Trophoblast cell (in vitro differentiated cells and primary cell): ENCODE data around the gene CBARP.

Source experiments
- DNase-seq, 2 donors: peaks; one replicate each; pipeline ENCODE4 v3.0.0-alpha.2; 2016
- H2AFZ ChIP-seq: 2 replicates; pipeline ENCODE4 v1.6.1; 2013; ENCODE audit warnings: low read length, moderate library complexity, mild to moderate bottlenecking; ENCODE audit not compliant: insufficient read depth, poor library complexity
- H2AK5ac ChIP-seq: 2 replicates; pipeline ENCODE4 v1.6.1; 2013; ENCODE audit warnings: mild to moderate bottlenecking, low read length
- H2BK120ac ChIP-seq: 2 replicates; pipeline ENCODE4 v1.6.1; 2013; ENCODE audit warnings: low read length, mild to moderate bottlenecking, moderate library complexity; ENCODE audit not compliant: insufficient read depth, poor library complexity
- H2BK12ac ChIP-seq: 2 replicates; pipeline ENCODE4 v1.6.1; 2013; ENCODE audit warnings: mild to moderate bottlenecking, low read length, moderate library complexity
- H2BK5ac ChIP-seq: 2 replicates; pipeline ENCODE4 v1.6.1; 2013; ENCODE audit warnings: low read length, low read depth, moderate library complexity, mild to moderate bottlenecking; ENCODE audit not compliant: poor library complexity
- H3K14ac ChIP-seq: 2 replicates; pipeline ENCODE4 v1.6.1; 2013; ENCODE audit warnings: mild to moderate bottlenecking, low read length
- H3K18ac ChIP-seq: 2 replicates; pipeline ENCODE4 v1.6.1; 2013; ENCODE audit warnings: mild to moderate bottlenecking, low read length
- H3K23ac ChIP-seq: 2 replicates; pipeline ENCODE4 v1.6.1; 2013; ENCODE audit warnings: low read length
- H3K27ac ChIP-seq: 2 replicates; pipeline ENCODE4 v1.5.1; 2013; ENCODE audit warnings: low read depth, mild to moderate bottlenecking, inconsistent platforms, low read length, moderate library complexity
- H3K27me3 ChIP-seq: 2 replicates; pipeline ENCODE4 v1.6.1; 2013; ENCODE audit warnings: inconsistent platforms, mild to moderate bottlenecking, low read length, moderate library complexity; ENCODE audit not compliant: insufficient read depth
- H3K36me3 ChIP-seq, 2 experiments: 1 replicate in 1 of 2; 2 replicates in 1 of 2; pipeline ENCODE4 v1.6.1; 2013; ENCODE audit warnings: low read length in 2 of 2, mild to moderate bottlenecking in 2 of 2, moderate library complexity in 1 of 2; ENCODE audit not compliant: insufficient read depth in 2 of 2, control insufficient read depth in 1 of 2
- H3K4ac ChIP-seq: 2 replicates; pipeline ENCODE4 v1.6.1; 2013; ENCODE audit warnings: low read depth, mild to moderate bottlenecking, low read length, moderate library complexity
- H3K4me1 ChIP-seq, 2 experiments: 1 replicate in 1 of 2; 2 replicates in 1 of 2; pipeline ENCODE4 v1.6.1; 2013; ENCODE audit warnings: low read length in 2 of 2, mild to moderate bottlenecking in 2 of 2, moderate library complexity in 1 of 2; ENCODE audit not compliant: insufficient read depth in 2 of 2, control insufficient read depth in 1 of 2
- H3K4me2 ChIP-seq: 2 replicates; pipeline ENCODE4 v1.6.1; 2013; ENCODE audit warnings: inconsistent platforms, mild to moderate bottlenecking, low read length, moderate library complexity
- H3K4me3 ChIP-seq: 2 replicates; pipeline ENCODE4 v1.5.1; 2013; ENCODE audit warnings: mild to moderate bottlenecking, low read depth, low read length, inconsistent platforms
- H3K79me1 ChIP-seq: one replicate; pipeline ENCODE4 v1.6.1; 2013; ENCODE audit warnings: low read length
- H3K79me2 ChIP-seq: 2 replicates; pipeline ENCODE4 v1.6.1; 2013; ENCODE audit warnings: low read length, mild to moderate bottlenecking; ENCODE audit not compliant: control insufficient read depth, insufficient read depth, poor library complexity
- H3K9ac ChIP-seq: 2 replicates; pipeline ENCODE4 v1.6.1; 2013; ENCODE audit warnings: mild to moderate bottlenecking, low read length
- H3K9me3 ChIP-seq: 2 replicates; pipeline ENCODE4 v1.6.1; 2013; ENCODE audit warnings: low read depth, mild to moderate bottlenecking, control low read depth, inconsistent platforms, low read length; ENCODE audit not compliant: insufficient read depth
- H4K12ac ChIP-seq: 2 replicates; pipeline ENCODE4 v1.6.1; 2013; ENCODE audit warnings: low read depth, mild to moderate bottlenecking, low read length, moderate library complexity
- H4K8ac ChIP-seq: 2 replicates; pipeline ENCODE4 v1.6.1; 2013; ENCODE audit warnings: low read depth, mild to moderate bottlenecking, low read length, moderate library complexity
- H4K91ac ChIP-seq: one replicate; pipeline ENCODE4 v1.6.1; 2013; ENCODE audit warnings: low read depth, mild to moderate bottlenecking, low read length, moderate library complexity
- WGBS: extraction: QIAGEN DNeasy Blood & Tissue Kit; methylation state at CpG from one replicate; pipeline ENCODE4 v1.1.7; 2013; ENCODE audit warnings: missing lambda C conversion rate; ENCODE audit not compliant: insufficient read length, insufficient coverage; ENCODE audit errors: extremely low coverage; 5-methylcytosine and 5-hydroxymethylcytosine counted together

Gene CBARP

DNA sequence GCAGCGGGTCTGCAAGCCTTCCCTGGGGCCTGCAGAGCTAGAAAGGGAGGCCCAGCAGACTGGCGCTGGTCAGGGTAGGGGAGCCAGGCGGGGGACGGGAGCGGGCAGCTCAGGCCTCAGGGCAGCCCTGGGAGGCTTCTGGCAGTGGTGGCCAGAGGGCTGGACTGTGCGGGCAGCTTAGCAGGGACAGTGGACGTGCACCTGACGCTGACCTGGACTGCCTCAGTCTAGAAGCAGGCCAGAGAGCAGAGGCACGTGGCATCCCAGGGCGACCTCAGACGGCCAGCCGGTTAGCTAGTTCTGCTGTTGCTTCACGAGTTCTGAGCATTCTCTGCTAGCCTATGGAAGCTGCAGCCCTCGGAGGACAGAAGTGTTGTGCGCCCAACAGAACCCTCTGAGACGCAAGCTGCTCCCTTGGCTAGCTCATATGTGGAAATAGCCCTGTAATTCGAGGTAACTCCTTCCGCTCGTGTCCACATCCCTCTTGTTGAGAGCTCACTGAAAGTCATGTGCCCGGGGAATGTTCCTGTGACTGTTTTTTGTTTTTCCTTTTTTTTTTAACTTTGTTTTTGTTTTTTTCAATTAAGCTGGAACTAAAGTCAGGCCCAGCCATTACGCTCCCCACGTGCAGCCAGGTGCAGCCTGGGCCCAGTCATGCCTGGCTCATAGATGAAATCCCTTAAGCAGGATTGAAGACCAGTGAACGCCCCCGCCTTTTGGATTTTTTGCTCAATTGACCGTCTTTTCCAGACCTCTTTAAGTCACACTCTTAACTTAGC, 35.6 kb upstream of the CBARP start:
- Histone ChIP-seq H3K23ac (no peak overlapping the region), H3K79me1 (peaks cover 22% of the 10 kb centered on the region), H3K4me1 (peaks cover 27 to 31% of the 10 kb centered on the region in 2 experiments), H3K27ac (no peak overlapping the region), H3K36me3 (peaks cover 42 to 43% of the 10 kb centered on the region in 2 experiments), H3K18ac (no peak overlapping the region), H4K8ac (no peak overlapping the region), H2BK5ac (no peak overlapping the region), H2AFZ (no peak overlapping the region), H3K9ac (no peak overlapping the region), H3K4me2 (no peak overlapping the region), H3K79me2 (peaks cover 23% of the 10 kb centered on the region), H3K4ac (no peak overlapping the region), H2BK12ac (no peak overlapping the region), H3K27me3 (no peaks in the 10 kb centered on the region), H3K9me3 (no peaks in the 10 kb centered on the region), H4K91ac (no peak overlapping the region), H2BK120ac (no peak overlapping the region), H4K12ac (no peak overlapping the region), H3K4me3 (no peak overlapping the region), H2AK5ac (no peak overlapping the region), H3K14ac (no peak overlapping the region)
- WGBS = no CpG with 5 or more reads among the region's 25 CpGs
- DNase-seq = peak; percentile 70 to 77

- no peak overlapping the region for H3K14ac ChIP-seq
- H4K12ac ChIP-seq = no peak overlapping the region
- no CpG with 5 or more reads among the region's 33 CpGs for WGBS
- no peaks in the 10 kb centered on the region for H3K9me3 ChIP-seq
- DNase-seq = no peak
- H4K8ac ChIP-seq = no peak overlapping the region
- H3K4me3 ChIP-seq = no peak overlapping the region
- peaks cover 30 to 31% of the 10 kb centered on the region in 2 experiments for H3K4me1 ChIP-seq
- H3K27me3 ChIP-seq = no peaks in the 10 kb centered on the region
- no peak overlapping the region for H2BK12ac ChIP-seq
- no peak overlapping the region for H2AFZ ChIP-seq
- no peak overlapping the region for H2BK120ac ChIP-seq
- no peak overlapping the region for H3K27ac ChIP-seq
- H2AK5ac ChIP-seq = no peak overlapping the region
- H2BK5ac ChIP-seq = no peak overlapping the region
- H3K18ac ChIP-seq = no peak overlapping the region
- peaks cover 22% of the 10 kb centered on the region for H3K79me1 ChIP-seq
- H3K9ac ChIP-seq = peak overlapping the region; percentile 6
- H3K4ac ChIP-seq = no peak overlapping the region
- no peak overlapping the region for H3K4me2 ChIP-seq
- H3K79me2 ChIP-seq = peaks cover 23% of the 10 kb centered on the region
- H3K36me3 ChIP-seq = peaks cover 42% of the 10 kb centered on the region in 2 experiments
- H3K23ac ChIP-seq = no peak overlapping the region
- no peak overlapping the region for H4K91ac ChIP-seq
Observed at GRCh38 chr19:1272423-1273262, 34.8 kb upstream of the CBARP start.

- Histone ChIP-seq H3K27me3 (no peaks in the 10 kb centered on the region), H3K14ac (no peak overlapping the region), H3K4me1 (peaks cover 31 to 34% of the 10 kb centered on the region in 2 experiments), H3K9ac (peak overlapping the region; percentile 6), H2AFZ (no peak overlapping the region), H3K79me1 (peaks cover 22% of the 10 kb centered on the region), H2AK5ac (no peak overlapping the region), H4K12ac (peak overlapping the region; percentile 8), H3K4me3 (no peak overlapping the region), H4K8ac (no peak overlapping the region), H3K4me2 (no peak overlapping the region), H3K9me3 (no peaks in the 10 kb centered on the region), H3K79me2 (peaks cover 23% of the 10 kb centered on the region), H3K18ac (no peak overlapping the region), H3K4ac (no peak overlapping the region), H3K27ac (no peak overlapping the region), H2BK5ac (no peak overlapping the region), H3K36me3 (peaks cover 42% of the 10 kb centered on the region in 2 experiments), H2BK12ac (no peak overlapping the region), H4K91ac (no peak overlapping the region), H3K23ac (no peak overlapping the region), H2BK120ac (no peak overlapping the region)
- no peak for DNase-seq
- no CpG with 5 or more reads among the region's 37 CpGs for WGBS
Observed at GRCh38 chr19:1271528-1272422, 34.0 kb upstream of the CBARP start.
